Psoas muscle (tissue), 8 donors: ENCODE measurements around the gene TGM1. TPM values are rescaled to one million over a fixed set of nuclear protein-coding genes. Genes with fewer than 3 reads are reported as not detected.

Experiments used
- ATAC-seq, 4 donors: fragments of 200-7000 bp; cut with Tn5 transposase; one replicate each; pipeline ENCODE4 v1.9.1; 2020; ENCODE audit warnings: moderate library complexity in 3 of 4, mild to moderate bottlenecking in 2 of 4
- DNase-seq, 2 donors: peaks; one replicate each; pipeline ENCODE4 v3.0.0-alpha.2; 2020
- H3K27ac ChIP-seq: fragments of 200-600 bp; one replicate; pipeline ENCODE4 v1.8.0; 2022
- H3K27me3 ChIP-seq, 3 donors: fragments of 200-600 bp in 1 of 3; one replicate each; pipeline versions ENCODE4 v1.6.1 to v1.8.0; 2013 to 2022; ENCODE audit warnings: low read length in 2 of 3, mild to moderate bottlenecking in 2 of 3, moderate library complexity in 1 of 3; ENCODE audit not compliant: insufficient read depth in 3 of 3
- H3K36me3 ChIP-seq, 2 donors: fragments of 200-600 bp in 1 of 2; one replicate each; pipeline versions ENCODE4 v1.6.1 to v1.8.0; 2013 to 2022; ENCODE audit warnings: low read depth in 1 of 2, mild to moderate bottlenecking in 1 of 2, moderate library complexity in 1 of 2; ENCODE audit not compliant: insufficient read depth in 1 of 2
- H3K4me1 ChIP-seq: fragments of 200-600 bp; one replicate; pipeline ENCODE4 v1.8.0; 2022
- H3K4me3 ChIP-seq: fragments of 200-600 bp; one replicate; pipeline ENCODE4 v1.8.0; 2022; ENCODE audit warnings: mild to moderate bottlenecking
- H3K9me3 ChIP-seq: fragments of 200-600 bp; one replicate; pipeline ENCODE4 v1.8.0; 2022
- WGBS, 3 donors: extraction: QIAGEN DNeasy Blood & Tissue Kit; methylation state at CpG; one replicate each; pipeline versions ENCODE4 v1.1.6 to v1.1.7; 2013; 5-methylcytosine and 5-hydroxymethylcytosine counted together
- intact Hi-C, 2 donors: fragments of 100-400 bp; cut with DNase I; formaldehyde crosslinking; loops; one replicate each; pipeline versions ENCODE4 v1.11.0 to v1.14.2; 2022
- polyA plus RNA-seq, 3 donors: library from polyadenylated mRNA; stranded (reverse); fragments of 200-250 nt; gene quantifications; one replicate each; pipeline ENCODE4 v1.2.3, GENCODE V29; 2013
- total RNA-seq, 4 donors: library from RNA; stranded (reverse); fragmentation: NEBNext Ultra II Directional in 2 of 4; extraction: Animal tissue kit (Norgen Biotek cat#: 25700) in 2 of 4; gene quantifications; one replicate each; pipeline versions ENCODE4 v1.2.1 to v1.2.4, GENCODE V29; 2021 to 2023
- TF ChIP-seq, protein P1 (sequence below): fragments of 200-600 bp; IDR thresholded peaks from one replicate; pipeline ENCODE4 v1.8.0; 2022; ENCODE audit warnings: antibody characterized with exemption
- donor health status: healthy with polysubstance abuse.
- donor health status: DM: no; HTN: no; CAD: no; lungs with moderate emphysema.
- donor health status: Bipolar disorder and iron deficiency.
- donor health status: healthy.
- donor health status: DM: yes; HTN: yes; CAD: no.
- donor health status: DM: no; HTN: no; CAD: no.
- donor health status: DM: no; HTN: no; CAD: no.
- donor health status: DM: yes; HTN: yes; CAD: no.

TGM1 gene
- total and polyA plus RNA-seq, 7 donors = 0.17 to 1.3 (median 0.41) TPM; not detected in 1

DNA sequence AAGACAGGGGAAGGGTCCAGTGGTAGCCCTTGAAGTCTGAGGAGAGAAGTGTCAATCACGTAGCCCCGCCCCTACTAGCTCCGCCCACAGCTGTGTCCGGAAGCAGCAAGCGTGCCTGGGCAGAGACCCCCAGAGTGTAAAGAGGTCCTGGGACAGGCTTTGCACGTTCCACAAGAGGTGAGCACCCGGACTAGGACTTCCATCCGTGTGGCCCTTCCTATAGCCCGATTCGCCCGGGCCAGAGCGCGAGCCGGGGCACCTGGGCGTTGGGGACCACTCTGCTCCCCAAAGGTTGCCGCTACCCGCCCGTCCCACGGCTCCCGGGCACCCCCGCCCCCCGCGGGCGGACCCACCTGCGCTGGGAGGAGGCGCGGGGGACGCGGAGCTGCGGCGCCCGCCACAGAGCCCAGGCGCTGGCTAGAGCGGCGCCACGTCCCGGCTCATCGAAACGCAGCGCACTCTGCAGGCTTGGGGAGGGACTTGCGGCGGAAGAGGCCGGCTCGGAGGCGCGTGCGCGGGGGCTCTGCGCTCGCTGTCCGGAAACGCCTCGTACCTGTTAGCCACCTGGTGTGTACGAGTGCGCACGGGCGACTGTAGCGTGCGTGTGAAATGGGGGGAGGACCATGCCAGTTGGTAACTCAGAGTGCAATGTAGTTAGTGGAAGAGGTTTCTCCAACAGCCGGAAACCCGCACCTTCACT, 8.3 kb upstream of the TGM1 start, which contains the start of gene RABGGTA:
RABGGTA (minus strand) TSS at position 464 of the 700 bp plus-strand sequence. CDS start 482 bp downstream, outside the sequence.
- ATAC-seq (peak; percentile 95 to 98 (median 98)), DNase-seq (peak; percentile 86 to 92)
- TF ChIP-seq, protein P1, sequence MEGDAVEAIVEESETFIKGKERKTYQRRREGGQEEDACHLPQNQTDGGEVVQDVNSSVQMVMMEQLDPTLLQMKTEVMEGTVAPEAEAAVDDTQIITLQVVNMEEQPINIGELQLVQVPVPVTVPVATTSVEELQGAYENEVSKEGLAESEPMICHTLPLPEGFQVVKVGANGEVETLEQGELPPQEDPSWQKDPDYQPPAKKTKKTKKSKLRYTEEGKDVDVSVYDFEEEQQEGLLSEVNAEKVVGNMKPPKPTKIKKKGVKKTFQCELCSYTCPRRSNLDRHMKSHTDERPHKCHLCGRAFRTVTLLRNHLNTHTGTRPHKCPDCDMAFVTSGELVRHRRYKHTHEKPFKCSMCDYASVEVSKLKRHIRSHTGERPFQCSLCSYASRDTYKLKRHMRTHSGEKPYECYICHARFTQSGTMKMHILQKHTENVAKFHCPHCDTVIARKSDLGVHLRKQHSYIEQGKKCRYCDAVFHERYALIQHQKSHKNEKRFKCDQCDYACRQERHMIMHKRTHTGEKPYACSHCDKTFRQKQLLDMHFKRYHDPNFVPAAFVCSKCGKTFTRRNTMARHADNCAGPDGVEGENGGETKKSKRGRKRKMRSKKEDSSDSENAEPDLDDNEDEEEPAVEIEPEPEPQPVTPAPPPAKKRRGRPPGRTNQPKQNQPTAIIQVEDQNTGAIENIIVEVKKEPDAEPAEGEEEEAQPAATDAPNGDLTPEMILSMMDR = peak; percentile 70
- Histone ChIP-seq H3K9me3 (no peaks in the 10 kb centered on the region), H3K27me3 (no peaks in the 10 kb centered on the region), H3K27ac (peak within 1 kb of the TSS; percentile 92), H3K4me1 (no peaks in the 10 kb centered on the region), H3K4me3 (peak within 1 kb of the TSS; percentile 74), H3K36me3 (peaks cover 8 to 36% of the 10 kb centered on the region in 2 donors)
- intact Hi-C loops = loop anchor here in 1 of 2 donors (2.0 kb wide), 1 partner anchor 28 kb away; the partner anchor contains the start of gene TINF2
- 0 to 1% (median 1%) methylated on average over 51 to 61 of the region's 61 CpGs for WGBS, 3 donors

GRCh38 chr14:24270537-24271133, 7.7 kb upstream of the TGM1 start:
- Histone ChIP-seq H3K4me3 (peak overlapping the region; percentile 74), H3K9me3 (no peaks in the 10 kb centered on the region), H3K27ac (peak overlapping the region; percentile 92), H3K36me3 (peaks cover 8 to 43% of the 10 kb centered on the region in 2 donors), H3K4me1 (no peaks in the 10 kb centered on the region), H3K27me3 (no peaks in the 10 kb centered on the region)
- intact Hi-C loops = loop anchor here in 1 of 2 donors (2.0 kb wide), 1 partner anchor 28 kb away; the partner anchor contains the start of gene TINF2
- 14 to 17% (median 16%) methylated on average over 13 of the region's 13 CpGs for WGBS, 3 donors
- no peak for DNase-seq
- peak in 1 of 4 donors; percentile 34 for ATAC-seq
- TF ChIP-seq, protein P1 = no peak

DNA sequence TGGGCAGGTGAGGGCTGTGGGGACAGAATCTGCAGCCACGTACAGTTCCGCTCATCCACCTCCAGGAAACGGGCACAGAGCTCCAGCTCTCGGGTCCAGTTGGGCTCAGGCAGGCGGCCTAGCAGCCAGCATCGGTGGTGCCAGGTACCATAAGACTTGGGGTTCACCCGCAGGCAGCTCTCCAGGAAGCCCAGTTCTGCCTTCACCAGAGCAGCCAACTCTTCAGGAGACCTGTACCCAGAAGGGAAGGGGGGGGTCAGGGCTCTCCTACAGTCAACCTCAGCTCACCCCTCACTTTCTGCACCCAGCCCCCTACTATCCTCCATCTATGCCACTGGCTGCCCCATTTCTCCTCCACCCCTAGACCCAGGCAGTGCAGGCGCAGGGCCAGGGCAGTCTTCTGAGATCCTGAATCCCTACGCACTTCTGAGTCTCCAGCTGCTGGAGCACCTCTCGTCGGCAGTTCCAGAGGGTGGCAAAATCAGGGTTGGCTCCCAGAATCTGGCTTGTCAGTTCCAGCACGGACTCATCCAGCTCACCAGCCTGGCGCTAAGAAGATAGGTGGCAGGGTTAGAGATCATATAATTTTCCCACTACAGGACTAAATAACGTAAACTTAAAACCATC, 7.0 kb upstream of the TGM1 start:
- H3K36me3 ChIP-seq = peaks cover 8 to 47% of the 10 kb centered on the region in 2 donors
- no peaks in the 10 kb centered on the region for H3K27me3 ChIP-seq
- TF ChIP-seq, protein P1 = no peak
- H3K9me3 ChIP-seq = no peaks in the 10 kb centered on the region
- H3K4me3 ChIP-seq = no peak overlapping the region
- 90 to 93% (median 90%) methylated on average over 14 of the region's 14 CpGs for WGBS, 3 donors
- H3K27ac ChIP-seq = no peak overlapping the region
- DNase-seq (no peak), ATAC-seq (no peak)
- no peaks in the 10 kb centered on the region for H3K4me1 ChIP-seq
- intact Hi-C loops = loop anchor here in 1 of 2 donors (2.0 kb wide), 1 partner anchor 27 kb away; the partner anchor contains the start of gene TINF2

- Histone ChIP-seq H3K27ac (no peak overlapping the region), H3K9me3 (no peaks in the 10 kb centered on the region), H3K36me3 (peaks cover 8 to 47% of the 10 kb centered on the region in 2 donors), H3K4me1 (no peaks in the 10 kb centered on the region), H3K4me3 (no peak overlapping the region), H3K27me3 (no peaks in the 10 kb centered on the region)
- no peak for ATAC-seq
- WGBS, 3 donors = 89 to 94% (median 91%) methylated on average over 8 of the region's 8 CpGs
- TF ChIP-seq, protein P1 = no peak
- intact Hi-C loops = no loop called here
- no peak for DNase-seq
Observed at GRCh38 chr14:24269368-24269767, 6.4 kb upstream of the TGM1 start.
